Parathyroid adenoma (tissue), 2 donors: Measurements from ENCODE around the gene CLRN3.

Source experiments
- H2AFZ ChIP-seq: fragments of 300-600 bp; sonication (generic); one replicate; pipeline ENCODE4 v1.7.0; 2017; ENCODE audit warnings: antibody characterized with exemption, mild to moderate bottlenecking
- H3K27ac ChIP-seq: fragments of 300-600 bp; sonication (generic); one replicate; pipeline ENCODE4 v1.7.0; 2017
- H3K27me3 ChIP-seq: fragments of 300-600 bp; sonication (generic); one replicate; pipeline ENCODE4 v1.7.0; 2017; ENCODE audit warnings: low read length; ENCODE audit not compliant: control insufficient read depth, insufficient read depth
- H3K36me3 ChIP-seq: fragments of 300-600 bp; sonication (generic); one replicate; pipeline ENCODE4 v1.7.0; 2017; ENCODE audit warnings: low read length; ENCODE audit not compliant: control insufficient read depth, insufficient read depth
- H3K4me1 ChIP-seq: fragments of 300-600 bp; sonication (generic); one replicate; pipeline ENCODE4 v1.7.0; 2017; ENCODE audit warnings: control low read depth
- H3K4me2 ChIP-seq: fragments of 300-600 bp; sonication (generic); one replicate; pipeline ENCODE4 v1.7.0; 2017; ENCODE audit warnings: low read length
- H3K4me3 ChIP-seq: fragments of 300-600 bp; sonication (generic); one replicate; pipeline ENCODE4 v1.7.0; 2017; ENCODE audit warnings: low read depth, low read length
- H3K79me2 ChIP-seq: fragments of 300-600 bp; sonication (generic); one replicate; pipeline ENCODE4 v1.7.0; 2017; ENCODE audit warnings: control low read depth
- H3K9ac ChIP-seq: fragments of 300-600 bp; sonication (generic); one replicate; pipeline ENCODE4 v1.7.0; 2017; ENCODE audit warnings: mild to moderate bottlenecking
- H3K9me3 ChIP-seq: fragments of 300-600 bp; sonication (generic); one replicate; pipeline ENCODE4 v1.7.0; 2017; ENCODE audit warnings: low read length; ENCODE audit not compliant: control insufficient read depth
- TF ChIP-seq, protein P1 (sequence below): fragments of 300-600 bp; sonication (generic); IDR thresholded peaks from one replicate; pipeline ENCODE4 v1.7.0; 2017; ENCODE audit warnings: antibody characterized with exemption, mild to moderate bottlenecking
- donor health status: primary hyperparathyroidism.

The CLRN3 gene

DNA sequence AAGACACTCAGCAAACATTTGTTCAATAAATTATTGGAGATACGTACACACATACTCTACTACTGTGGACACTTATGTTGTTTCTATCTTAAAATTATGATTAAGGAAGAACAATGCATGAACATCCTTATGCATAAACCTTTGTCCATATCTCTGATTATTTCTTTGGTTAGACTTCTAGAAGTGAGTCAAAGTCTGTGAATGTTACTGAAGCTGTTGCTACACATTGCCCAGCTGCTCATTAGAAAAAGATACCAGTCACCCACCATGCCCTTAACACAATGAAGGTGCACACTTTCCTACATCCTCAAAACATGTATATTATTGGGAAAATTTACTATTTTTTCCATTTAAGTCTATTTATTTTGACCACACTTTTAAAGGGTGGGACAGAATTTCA, 1.4 kb upstream of the CLRN3 start:
- no peaks in the 10 kb centered on the region for H3K36me3 ChIP-seq
- no peak overlapping the region for H3K4me3 ChIP-seq
- no peak overlapping the region for H3K4me2 ChIP-seq
- no peaks in the 10 kb centered on the region for H3K4me1 ChIP-seq
- H3K27ac ChIP-seq = no peak overlapping the region
- H3K79me2 ChIP-seq = no peaks in the 10 kb centered on the region
- no peak overlapping the region for H2AFZ ChIP-seq
- H3K9ac ChIP-seq = no peak overlapping the region
- H3K9me3 ChIP-seq = no peaks in the 10 kb centered on the region
- H3K27me3 ChIP-seq = no peaks in the 10 kb centered on the region
- TF ChIP-seq, protein P1, sequence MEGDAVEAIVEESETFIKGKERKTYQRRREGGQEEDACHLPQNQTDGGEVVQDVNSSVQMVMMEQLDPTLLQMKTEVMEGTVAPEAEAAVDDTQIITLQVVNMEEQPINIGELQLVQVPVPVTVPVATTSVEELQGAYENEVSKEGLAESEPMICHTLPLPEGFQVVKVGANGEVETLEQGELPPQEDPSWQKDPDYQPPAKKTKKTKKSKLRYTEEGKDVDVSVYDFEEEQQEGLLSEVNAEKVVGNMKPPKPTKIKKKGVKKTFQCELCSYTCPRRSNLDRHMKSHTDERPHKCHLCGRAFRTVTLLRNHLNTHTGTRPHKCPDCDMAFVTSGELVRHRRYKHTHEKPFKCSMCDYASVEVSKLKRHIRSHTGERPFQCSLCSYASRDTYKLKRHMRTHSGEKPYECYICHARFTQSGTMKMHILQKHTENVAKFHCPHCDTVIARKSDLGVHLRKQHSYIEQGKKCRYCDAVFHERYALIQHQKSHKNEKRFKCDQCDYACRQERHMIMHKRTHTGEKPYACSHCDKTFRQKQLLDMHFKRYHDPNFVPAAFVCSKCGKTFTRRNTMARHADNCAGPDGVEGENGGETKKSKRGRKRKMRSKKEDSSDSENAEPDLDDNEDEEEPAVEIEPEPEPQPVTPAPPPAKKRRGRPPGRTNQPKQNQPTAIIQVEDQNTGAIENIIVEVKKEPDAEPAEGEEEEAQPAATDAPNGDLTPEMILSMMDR = no peak

DNA sequence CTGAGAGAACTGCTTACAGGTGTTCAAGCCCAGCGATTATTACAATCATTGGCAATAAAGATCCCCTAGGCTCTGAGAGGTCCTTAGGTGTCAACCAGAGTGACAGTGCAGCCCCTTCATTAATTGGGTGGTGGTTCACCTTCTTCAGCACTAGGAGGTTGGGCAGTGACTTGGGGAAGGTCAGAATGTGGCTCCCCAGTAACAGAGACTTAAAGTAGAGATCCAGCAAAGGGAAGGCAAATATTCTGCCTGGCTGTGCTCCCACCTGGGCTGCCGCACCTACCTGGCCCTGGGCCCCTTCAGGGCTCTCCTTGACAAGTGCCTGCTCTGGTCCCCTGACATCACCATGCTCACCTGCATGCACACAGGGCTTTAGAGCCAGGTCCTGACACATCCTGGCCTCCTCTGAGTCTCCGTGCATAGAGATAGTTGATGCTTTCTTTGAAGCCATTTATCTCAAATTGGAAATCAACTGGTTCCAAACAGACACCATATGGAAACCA, 1.9 kb downstream of the CLRN3 start:
- H3K4me3 ChIP-seq = no peak overlapping the region

GRCh38 chr10:127890216-127890615, 2.5 kb downstream of the CLRN3 start:
- H3K4me3 ChIP-seq = no peak overlapping the region
- no peaks in the 10 kb centered on the region for H3K27me3 ChIP-seq
- H3K9ac ChIP-seq = no peak overlapping the region
- H3K36me3 ChIP-seq = no peaks in the 10 kb centered on the region
- no peaks in the 10 kb centered on the region for H3K4me1 ChIP-seq
- H3K79me2 ChIP-seq = no peaks in the 10 kb centered on the region
- TF ChIP-seq, protein P1 = no peak
- no peak overlapping the region for H3K4me2 ChIP-seq
- H3K9me3 ChIP-seq = no peaks in the 10 kb centered on the region
- H3K27ac ChIP-seq = no peak overlapping the region
- H2AFZ ChIP-seq = no peak overlapping the region

More for the DNA sequence above, 1.9 kb downstream of the CLRN3 start:
- Histone ChIP-seq H3K9ac (no peak overlapping the region), H3K79me2 (no peaks in the 10 kb centered on the region), H3K36me3 (no peaks in the 10 kb centered on the region), H2AFZ (no peak overlapping the region), H3K9me3 (no peaks in the 10 kb centered on the region), H3K27ac (no peak overlapping the region), H3K4me2 (no peak overlapping the region), H3K27me3 (no peaks in the 10 kb centered on the region), H3K4me1 (no peaks in the 10 kb centered on the region)
- TF ChIP-seq, protein P1 = no peak

- no peak overlapping the region for H3K4me2 ChIP-seq
- H3K36me3 ChIP-seq = no peaks in the 10 kb centered on the region
- H3K9me3 ChIP-seq = no peaks in the 10 kb centered on the region
- H3K4me1 ChIP-seq = no peaks in the 10 kb centered on the region
- no peak overlapping the region for H3K4me3 ChIP-seq
- H3K27ac ChIP-seq = no peak overlapping the region
- TF ChIP-seq, protein P1 = no peak
- H3K27me3 ChIP-seq = no peaks in the 10 kb centered on the region
- H3K9ac ChIP-seq = no peak overlapping the region
- no peak overlapping the region for H2AFZ ChIP-seq
- H3K79me2 ChIP-seq = no peaks in the 10 kb centered on the region
These were observed 3.0 kb downstream of the CLRN3 start for GRCh38 chr10:127889605-127890195.
